HCT116 (cell line): ENCODE results near the gene BBIP1. TPM values are rescaled to one million over a fixed set of nuclear protein-coding genes. Genes with fewer than 3 reads are reported as not detected.

Experiments used
- ATAC-seq: fragments of 200-7000 bp; cut with Tn5 transposase; 2 replicates; pipeline ENCODE4 v1.9.1; 2020; ENCODE audit warnings: mild to moderate bottlenecking, moderate library complexity
- BruUV-seq: library from RNA; stranded (reverse); fragments of 400-500 nt; replicated peaks from 2 replicates; lab custom pipeline; 2021; lab: Mats Ljungman, UMichigan
- CTCF ChIA-PET: fragments of 300-600 bp; sonication (Branson Sonifier 250); formaldehyde crosslinking; loops from one replicate; lab custom pipeline; 2021; ENCODE audit warnings: antibody characterized with exemption; lab: Charles Lee
- POLR2A ChIA-PET: fragments of 300-600, 350-600 bp; sonication (Branson Sonifier 250); formaldehyde crosslinking; loops from one replicate; lab custom pipeline; 2021; ENCODE audit warnings: antibody characterized with exemption; lab: Charles Lee
- RAD21 ChIA-PET, 2 experiments: fragments of 300-600 bp; sonication (Branson Sonifier 250); formaldehyde crosslinking; loops; one replicate each; lab custom pipeline; 2023; ENCODE audit warnings: low total read pairs in 2 of 2; ENCODE audit not compliant: uncharacterized antibody in 2 of 2, unreplicated experiment in 2 of 2, low non-redundant PET in 1 of 2; lab: Charles Lee
- DNase-seq: peaks from one replicate; pipeline ENCODE4 v3.0.0-alpha.2; 2010; ENCODE audit warnings: low read depth, low spot score
- H2AFZ ChIP-seq: fragments of 200-600 bp; shearing (Covaris generic), sonication (generic); 2 replicates; pipeline ENCODE4 v1.6.1; 2017; ENCODE audit warnings: low read depth, mixed run types, mixed read lengths, antibody characterized with exemption, low read length; ENCODE audit not compliant: poor library complexity, severe bottlenecking
- H3K27ac ChIP-seq: 2 replicates; pipeline ENCODE4 v1.5.1; 2012; ENCODE audit warnings: low read depth, low read length
- H3K27me3 ChIP-seq: fragments of 200-600 bp; sonication (generic); 2 replicates; pipeline ENCODE4 v1.6.1; 2016; ENCODE audit warnings: mixed run types, low read length, mixed read lengths; ENCODE audit not compliant: insufficient read depth
- H3K36me3 ChIP-seq, 2 experiments: fragments of 200-500 bp in 1 of 2; fragments of 200-600 bp in 1 of 2; sonication (Bioruptor generic) in 1 of 2; sonication (generic) in 1 of 2; 2 replicates each; pipeline versions ENCODE4 v1.5.1 to v1.6.1; 2014 to 2016; ENCODE audit warnings: low read length in 2 of 2, inconsistent platforms in 1 of 2, mixed read lengths in 1 of 2, mixed run types in 1 of 2; ENCODE audit not compliant: insufficient read depth in 2 of 2, control insufficient read depth in 1 of 2
- H3K4me1 ChIP-seq, 2 experiments: fragments of 200-600 bp in 1 of 2; sonication (generic) in 1 of 2; 2 replicates each; pipeline versions ENCODE4 v1.5.1 to v1.6.1; 2012 to 2017; ENCODE audit warnings: low read length in 2 of 2, inconsistent platforms in 1 of 2, mild to moderate bottlenecking in 1 of 2, mixed read lengths in 1 of 2, mixed run types in 1 of 2, moderate library complexity in 1 of 2; ENCODE audit not compliant: insufficient read depth in 2 of 2, control insufficient read depth in 1 of 2
- H3K4me2 ChIP-seq: fragments of 200-600 bp; sonication (generic); 2 replicates; pipeline ENCODE4 v1.6.1; 2017; ENCODE audit warnings: mixed run types, low read length, mixed read lengths
- H3K4me3 ChIP-seq, 2 experiments: fragments of 200-600 bp in 1 of 2; sonication (generic) in 1 of 2; replicated peaks in 1 of 2; 2 replicates each; pipeline ENCODE4 v1.5.1; 2011 to 2016; ENCODE audit warnings: low read length in 2 of 2, control low read depth in 1 of 2, low read depth in 1 of 2, mild to moderate bottlenecking in 1 of 2, mixed read lengths in 1 of 2, mixed run types in 1 of 2
- H3K79me2 ChIP-seq: fragments of 200-600 bp; sonication (generic); 2 replicates; pipeline ENCODE4 v1.6.1; 2017; ENCODE audit warnings: mild to moderate bottlenecking, mixed run types, low read length, moderate library complexity, mixed read lengths; ENCODE audit not compliant: insufficient read depth
- H3K9ac ChIP-seq: fragments of 200-600 bp; sonication (generic); 2 replicates; pipeline ENCODE4 v1.6.1; 2016; ENCODE audit warnings: low read length, mixed read lengths
- H3K9me2 ChIP-seq: fragments of 200-600 bp; sonication (generic), shearing (Covaris generic); 2 replicates; pipeline ENCODE4 v1.6.1; 2017; ENCODE audit warnings: mixed run types, mild to moderate bottlenecking, moderate library complexity; ENCODE audit not compliant: insufficient read depth
- H3K9me3 ChIP-seq, 2 experiments: fragments of 200-500 bp in 1 of 2; fragments of 200-600 bp in 1 of 2; sonication (Bioruptor generic) in 1 of 2; sonication (generic) in 1 of 2; 2 replicates each; pipeline ENCODE4 v1.6.1; 2014 to 2017; ENCODE audit warnings: low read length in 2 of 2, mixed read lengths in 2 of 2, inconsistent platforms in 1 of 2, low read depth in 1 of 2, mild to moderate bottlenecking in 1 of 2, mixed run types in 1 of 2, moderate library complexity in 1 of 2; ENCODE audit not compliant: control insufficient read depth in 1 of 2, insufficient read depth in 1 of 2
- H4K20me1 ChIP-seq: fragments of 200-600 bp; sonication (generic), shearing (Covaris generic); 2 replicates; pipeline ENCODE4 v1.6.1; 2017; ENCODE audit warnings: mixed run types, mild to moderate bottlenecking, moderate library complexity; ENCODE audit not compliant: insufficient read depth
- CEBPB ChIP-seq: IDR thresholded peaks from 2 replicates; pipeline ENCODE4 v1.6.1; 2012; ENCODE audit warnings: low read depth
- CTCF ChIP-seq, 3 experiments: fragments of 200-600 bp in 1 of 3; sonication (generic) in 1 of 3; IDR thresholded peaks in 2 of 3; conservative IDR thresholded peaks in 1 of 3; 2 replicates each; pipeline ENCODE4 v1.5.1; 2012 to 2017; ENCODE audit warnings: low read depth in 2 of 3, low read length in 2 of 3, antibody characterized with exemption in 1 of 3, borderline replicate concordance in 1 of 3, control low read depth in 1 of 3, mild to moderate bottlenecking in 1 of 3, mixed read lengths in 1 of 3, mixed run types in 1 of 3, moderate library complexity in 1 of 3; ENCODE audit not compliant: insufficient read depth in 1 of 3
- EGR1 ChIP-seq: IDR thresholded peaks from 2 replicates; pipeline ENCODE4 v1.6.1; 2012; ENCODE audit warnings: low read depth
- ELF1 ChIP-seq: IDR thresholded peaks from 2 replicates; pipeline ENCODE4 v1.6.1; 2012; ENCODE audit warnings: low read depth, borderline replicate concordance
- FOSL1 ChIP-seq: IDR thresholded peaks from 2 replicates; pipeline ENCODE4 v1.6.1; 2012; ENCODE audit warnings: low read depth
- REST ChIP-seq: IDR thresholded peaks from 2 replicates; pipeline ENCODE4 v1.6.1; 2012; ENCODE audit warnings: low read depth
- SP1 ChIP-seq: IDR thresholded peaks from 2 replicates; pipeline ENCODE4 v1.6.1; 2012; ENCODE audit warnings: low read depth
- TCF7L2 ChIP-seq: IDR thresholded peaks from 2 replicates; pipeline ENCODE4 v1.7.0; 2011; ENCODE audit warnings: borderline replicate concordance, inconsistent platforms; ENCODE audit not compliant: insufficient read depth, insufficient read length; ENCODE audit errors: extremely low read depth
- YY1 ChIP-seq: IDR thresholded peaks from 2 replicates; pipeline ENCODE4 v1.6.1; 2011; ENCODE audit warnings: low read length, low read depth, moderate library complexity, mild to moderate bottlenecking; ENCODE audit not compliant: insufficient replicate concordance; ENCODE audit errors: extremely low read depth
- ZBTB33 ChIP-seq: IDR thresholded peaks from 2 replicates; pipeline ENCODE4 v1.6.1; 2011; ENCODE audit warnings: mild to moderate bottlenecking, low read length, moderate library complexity; ENCODE audit not compliant: insufficient replicate concordance; ENCODE audit errors: extremely low read depth
- intact Hi-C: fragments of 100-400 bp; cut with micrococcal nuclease; formaldehyde crosslinking; loops from 2 replicates; pipeline ENCODE4 v1.10.0; 2022
- total RNA-seq: library from RNA; stranded (reverse); gene quantifications from one replicate; pipeline ENCODE4 v1.2.1, GENCODE V29; 2021; ENCODE audit not compliant: unreplicated experiment

The BBIP1 gene
- total RNA-seq, 1 experiment from 2014 or later: 38.9 TPM

- H3K27me3 ChIP-seq: no peaks in the 10 kb centered on the region
- H3K9me3 ChIP-seq: no peaks in the 10 kb centered on the region
- H3K27ac ChIP-seq: no peak overlapping the region
- ATAC-seq (no peak), DNase-seq (no peak)
- H3K9me2 ChIP-seq: no peaks in the 10 kb centered on the region
- BruUV-seq: no TSS peak
- H3K4me3 ChIP-seq: no peak overlapping the region
- ChIA-PET POLR2A (interaction anchor here (1.5 kb wide), 1 partner anchor 9 kb away, joined by 5 read pairs; the partner anchor contains the start of gene PDCD4), CTCF (interaction anchor here (1.2 to 1.5 kb wide), 2 partner anchors 9 to 22 kb away, joined by 4 read pairs; partner anchors contain the start of gene PDCD4), RAD21 (no interaction called here)
- H3K9ac ChIP-seq: no peak overlapping the region
- H2AFZ ChIP-seq: no peak overlapping the region
- no peak overlapping the region for H3K4me2 ChIP-seq
- peaks cover 0 to 8% of the 10 kb centered on the region in 2 experiments; a peak in 1 of 4 replicates for H3K36me3 ChIP-seq
- no peaks in the 10 kb centered on the region for H3K79me2 ChIP-seq
- no peak for TF ChIP-seq ELF1
- TF ChIP-seq FOSL1: no peak
- no peak for TF ChIP-seq REST
- TF ChIP-seq EGR1: no peak
- no peak for TF ChIP-seq ZBTB33
- TF ChIP-seq SP1: no peak
- no peak for TF ChIP-seq YY1
- TF ChIP-seq TCF7L2: no peak
- TF ChIP-seq CTCF (IDR thresholded peaks at IDR 0.05 in 2 of 3, conservative IDR thresholded peaks at IDR 0.05 in 1 of 3; ENCODE audit: borderline replicate concordance in 1 of 3, insufficient read depth in 1 of 3, low read depth in 2 of 3, low read length in 2 of 3): no peak
- TF ChIP-seq CEBPB: no peak
- TF ChIP-seq, all 23 proteins: peak for 0
- intact Hi-C loops: no loop called here
- H4K20me1 ChIP-seq: no peaks in the 10 kb centered on the region
- no peaks in the 10 kb centered on the region for H3K4me1 ChIP-seq
Observed at GRCh38 chr10:110880012-110880411, 39.0 kb downstream of the BBIP1 start.
